Measurements from ENCODE around the gene CRK. TPM values are rescaled to one million over a fixed set of nuclear protein-coding genes. Genes with fewer than 3 reads are reported as not detected.
"Not testable (repeated sequence)": the region's sequence is repeated elsewhere in the genome, so short reads cannot be mapped to it uniquely, and the experiment has no call there.

The CRK gene
- total and polyA plus RNA-seq, 5 experiments from 2014 or later: 18.8 to 27.6 (median 22.0) TPM

- ATAC-seq (no peak), DNase-seq (no peak)
- Mint-ChIP-seq H3K9me3 (no peaks in the 10 kb centered on the region), H3K36me3 (peaks cover 0 to 7% (median 0%) of the 10 kb centered on the region in 3 donors), H3K27ac (peak overlapping the region in 3 of 10 donors; percentile 12 to 40 (median 35)), H3K4me3 (no peak overlapping the region), H3K4me1 (peaks cover 0 to 3% (median 0%) of the 10 kb centered on the region in 4 donors), H3K27me3 (no peaks in the 10 kb centered on the region)
- POLR2A ChIA-PET: interaction anchor here (0.7 kb wide), 1 partner anchor 119 kb away, joined by 4 read pairs; no protein-coding TSS in a partner anchor
These were observed 41.9 kb downstream of the CRK start for GRCh38 chr17:1414001-1414574.

GRCh38 chr17:1413281-1413791, 42.7 kb downstream of the CRK start:
- DNase-seq (no peak), ATAC-seq (no peak)
- peaks cover 0 to 3% (median 0%) of the 10 kb centered on the region in 4 donors for H3K4me1 Mint-ChIP-seq
- no peaks in the 10 kb centered on the region for H3K9me3 Mint-ChIP-seq
- no peaks in the 10 kb centered on the region for H3K27me3 Mint-ChIP-seq
- peak overlapping the region in 1 of 10 donors; percentile 38 for H3K27ac Mint-ChIP-seq
- POLR2A ChIA-PET: interaction anchor here (0.5 to 1.4 kb wide), 3 partner anchors 13 to 118 kb away, joined by 3 to 4 read pairs (median 4); partner anchors contain the start of gene YWHAE
- no peak overlapping the region for H3K4me3 Mint-ChIP-seq
- peaks cover 0 to 5% (median 0%) of the 10 kb centered on the region in 3 donors for H3K36me3 Mint-ChIP-seq

GRCh38 chr17:1412185-1413110, 43.6 kb downstream of the CRK start:
- H3K4me1 Mint-ChIP-seq: peaks cover 0 to 3% (median 0%) of the 10 kb centered on the region in 4 donors
- H3K9me3 Mint-ChIP-seq: no peaks in the 10 kb centered on the region
- H3K4me3 Mint-ChIP-seq: no peak overlapping the region
- no peaks in the 10 kb centered on the region for H3K36me3 Mint-ChIP-seq
- no peak for ATAC-seq
- H3K27ac Mint-ChIP-seq: no peak overlapping the region
- POLR2A ChIA-PET: interaction anchor here (0.6 to 1.4 kb wide), 3 partner anchors 11 to 104 kb away, joined by 3 to 4 read pairs (median 4); partner anchors contain the start of genes INPP5K and YWHAE
- DNase-seq: no peak
- H3K27me3 Mint-ChIP-seq: no peaks in the 10 kb centered on the region

- H3K36me3 Mint-ChIP-seq: peaks cover 0 to 8% (median 0%) of the 10 kb centered on the region in 3 donors
- POLR2A ChIA-PET: interaction anchor here (0.7 kb wide), 1 partner anchor 10 kb away, joined by 3 read pairs; no protein-coding TSS in a partner anchor
- H3K27me3 Mint-ChIP-seq: no peaks in the 10 kb centered on the region
- ATAC-seq: no peak
- H3K27ac Mint-ChIP-seq: no peak overlapping the region
- no peak for DNase-seq
- peaks cover 18 to 24% (median 20%) of the 10 kb centered on the region in 4 donors for H3K4me1 Mint-ChIP-seq
- peaks cover 0 to 2% (median 0%) of the 10 kb centered on the region in 9 donors for H3K9me3 Mint-ChIP-seq
- peak overlapping the region in 2 of 10 donors; percentile 15 to 33 for H3K4me3 Mint-ChIP-seq
These were observed 53.8 kb downstream of the CRK start for GRCh38 chr17:1402262-1402586.

- ATAC-seq: peak; percentile 87 to 89
- H3K4me1 Mint-ChIP-seq: peaks cover 22 to 44% (median 41%) of the 10 kb centered on the region in 4 donors
- peak within 1 kb of the TSS; percentile 98 to 100 (median 99) for H3K4me3 Mint-ChIP-seq
- H3K27me3 Mint-ChIP-seq: no peaks in the 10 kb centered on the region
- H3K36me3 Mint-ChIP-seq: peaks cover 0 to 30% (median 0%) of the 10 kb centered on the region in 3 donors
- peak within 1 kb of the TSS; percentile 95 to 100 (median 99) for H3K27ac Mint-ChIP-seq
- peak; percentile 93 to 96 (median 94) for DNase-seq
- H3K9me3 Mint-ChIP-seq: peaks cover 0 to 2% (median 0%) of the 10 kb centered on the region in 9 donors
- POLR2A ChIA-PET: interaction anchor here (0.6 to 2.7 kb wide), 19 partner anchors 9 to 1345 kb away, joined by 3 to 29 read pairs (median 4); partner anchors contain the start of genes CRK, INPP5K and SLC43A2
These were observed 56.1 kb downstream of the CRK start, which contains the start of gene YWHAE for GRCh38 chr17:1399679-1400512. Gene YWHAE (minus strand): TSS chr17:1400222. CDS start chr17:1400110, 112 bp downstream.

- POLR2A ChIA-PET: interaction anchor here (0.5 to 2.7 kb wide), 11 partner anchors 8 to 1346 kb away, joined by 3 to 29 read pairs (median 5); partner anchors contain the start of genes CRK, INPP5K and SLC43A2
- peaks cover 23 to 52% (median 48%) of the 10 kb centered on the region in 4 donors for H3K4me1 Mint-ChIP-seq
- peak in 5 of 10 donors; percentile 20 to 70 (median 26) for DNase-seq
These were observed 56.9 kb downstream of the CRK start for GRCh38 chr17:1398931-1399678.

GRCh38 chr17:1398028-1398427, 58.0 kb downstream of the CRK start:
- ATAC-seq: no peak
- Mint-ChIP-seq H3K36me3 (peaks cover 0 to 35% (median 0%) of the 10 kb centered on the region in 3 donors), H3K27me3 (no peaks in the 10 kb centered on the region), H3K4me3 (peak overlapping the region; percentile 98 to 100 (median 99)), H3K9me3 (no peaks in the 10 kb centered on the region), H3K27ac (peak overlapping the region; percentile 63 to 100 (median 98)), H3K4me1 (peaks cover 27 to 63% (median 58%) of the 10 kb centered on the region in 4 donors)
- no peak for DNase-seq
- POLR2A ChIA-PET: interaction anchor here (0.6 to 1.1 kb wide), 3 partner anchors 58 to 131 kb away, joined by 3 to 5 read pairs (median 3); partner anchors contain the start of genes CRK and INPP5K

More at GRCh38 chr17:1398931-1399678, 56.9 kb downstream of the CRK start:
- Mint-ChIP-seq H3K27me3 (no peaks in the 10 kb centered on the region), H3K4me3 (peak overlapping the region; percentile 98 to 100 (median 99)), H3K27ac (peak overlapping the region; percentile 95 to 100 (median 99)), H3K36me3 (peaks cover 0 to 30% (median 0%) of the 10 kb centered on the region in 3 donors), H3K9me3 (no peaks in the 10 kb centered on the region)
- ATAC-seq: peak; percentile 26 to 41

GRCh38 chr17:1395876-1396665, 60.0 kb downstream of the CRK start:
- H3K4me1 Mint-ChIP-seq: peaks cover 30 to 79% (median 75%) of the 10 kb centered on the region in 4 donors
- not testable (repeated sequence) for H3K27me3 Mint-ChIP-seq, DNase-seq, ATAC-seq, H3K9me3 Mint-ChIP-seq
- peaks cover 0 to 44% (median 0%) of the 10 kb centered on the region in 3 donors for H3K36me3 Mint-ChIP-seq
- peak overlapping the region in 6 of 10 donors; percentile 16 to 69 (median 60) for H3K27ac Mint-ChIP-seq
- POLR2A ChIA-PET: interaction anchor here (0.7 kb wide), 1 partner anchor 232 kb away, joined by 4 read pairs; the partner anchor contains the start of gene SLC43A2
- peak overlapping the region in 8 of 10 donors; percentile 6 to 100 (median 39) for H3K4me3 Mint-ChIP-seq

- no peak for DNase-seq
- POLR2A ChIA-PET: interaction anchor here (0.6 to 1.5 kb wide), 5 partner anchors 8 to 171 kb away, joined by 3 to 10 read pairs (median 4); partner anchors contain the start of gene YWHAE
- no peak for ATAC-seq
- Mint-ChIP-seq H3K4me3 (peak overlapping the region in 9 of 10 donors; percentile 15 to 75 (median 40)), H3K27me3 (no peaks in the 10 kb centered on the region), H3K9me3 (no peaks in the 10 kb centered on the region), H3K4me1 (peaks cover 18 to 90% (median 81%) of the 10 kb centered on the region in 4 donors), H3K27ac (peak overlapping the region in 3 of 10 donors; percentile 25 to 47 (median 29)), H3K36me3 (peaks cover 0 to 41% (median 0%) of the 10 kb centered on the region in 3 donors)
These were observed 64.5 kb downstream of the CRK start for GRCh38 chr17:1391577-1391976.

Data from naive thymus-derived CD8-positive, alpha-beta T cell (primary cell).